Neuronal stem cell (in vitro differentiated cells): Measurements from ENCODE around the gene KNSTRN.
A peak's percentile ranks its signal among the peaks of the same experiment; 100 is the strongest.

Experiments used
- DNase-seq: peaks from one replicate; pipeline ENCODE4 v3.0.0-alpha.2; 2013; ENCODE audit warnings: low spot score
- H2AFZ ChIP-seq: one replicate; pipeline ENCODE4 v1.6.1; 2013; ENCODE audit warnings: mild to moderate bottlenecking, low read length, inconsistent platforms
- H2AK5ac ChIP-seq: 2 replicates; pipeline ENCODE4 v1.6.1; 2013; ENCODE audit warnings: low read depth, mild to moderate bottlenecking, inconsistent platforms, low read length, moderate library complexity, mixed read lengths
- H2BK120ac ChIP-seq: 2 replicates; pipeline ENCODE4 v1.6.1; 2013; ENCODE audit warnings: low read depth, mild to moderate bottlenecking, inconsistent platforms, low read length, moderate library complexity, mixed read lengths
- H2BK12ac ChIP-seq: one replicate; pipeline ENCODE4 v1.6.1; 2013; ENCODE audit warnings: low read length, inconsistent platforms
- H2BK15ac ChIP-seq: 2 replicates; pipeline ENCODE4 v1.6.1; 2013; ENCODE audit warnings: mild to moderate bottlenecking, low read length, inconsistent platforms, mixed read lengths
- H2BK5ac ChIP-seq: one replicate; pipeline ENCODE4 v1.6.1; 2013; ENCODE audit warnings: inconsistent platforms, mild to moderate bottlenecking, low read length, moderate library complexity
- H3K14ac ChIP-seq: one replicate; pipeline ENCODE4 v1.6.1; 2013; ENCODE audit warnings: low read length, inconsistent platforms
- H3K18ac ChIP-seq: 2 replicates; pipeline ENCODE4 v1.6.1; 2013; ENCODE audit warnings: low read length, inconsistent platforms
- H3K23ac ChIP-seq: 2 replicates; pipeline ENCODE4 v1.6.1; 2013; ENCODE audit warnings: low read depth, mild to moderate bottlenecking, mixed read lengths, low read length, inconsistent platforms; ENCODE audit not compliant: poor library complexity
- H3K27ac ChIP-seq: replicated peaks from 3 replicates; pipeline ENCODE4 v1.5.1; 2013; ENCODE audit warnings: low read length, inconsistent platforms
- H3K27me3 ChIP-seq, 3 experiments: 2 replicates each; pipeline ENCODE4 v1.6.1; 2013; ENCODE audit warnings: low read length in 3 of 3, mild to moderate bottlenecking in 2 of 3, inconsistent platforms in 1 of 3, low read depth in 1 of 3, mixed read lengths in 1 of 3, moderate library complexity in 1 of 3; ENCODE audit not compliant: control insufficient read depth in 3 of 3, insufficient read depth in 3 of 3
- H3K36me3 ChIP-seq, 2 donors: replicated peaks in 1 of 2; 2 replicates each; pipeline ENCODE4 v1.6.1; 2013; ENCODE audit warnings: low read length in 2 of 2; ENCODE audit not compliant: control insufficient read depth in 2 of 2, insufficient read depth in 2 of 2
- H3K4ac ChIP-seq: 2 replicates; pipeline ENCODE4 v1.6.1; 2013; ENCODE audit warnings: inconsistent platforms, mild to moderate bottlenecking, low read length, moderate library complexity
- H3K4me1 ChIP-seq, 2 donors: 1 replicate in 1 of 2; 2 replicates in 1 of 2; pipeline ENCODE4 v1.6.1; 2013; ENCODE audit warnings: low read length in 2 of 2, low read depth in 1 of 2; ENCODE audit not compliant: control insufficient read depth in 2 of 2, insufficient read depth in 1 of 2
- H3K4me2 ChIP-seq: one replicate; pipeline ENCODE4 v1.6.1; 2013; ENCODE audit warnings: mild to moderate bottlenecking, low read length, inconsistent platforms; ENCODE audit not compliant: insufficient read depth, poor library complexity, severe bottlenecking
- H3K4me3 ChIP-seq, 2 donors: 2 replicates each; pipeline ENCODE4 v1.5.1; 2013; ENCODE audit warnings: low read length in 2 of 2, mild to moderate bottlenecking in 2 of 2, inconsistent platforms in 1 of 2, moderate library complexity in 1 of 2
- H3K79me1 ChIP-seq: one replicate; pipeline ENCODE4 v1.6.1; 2013; ENCODE audit warnings: low read depth, mild to moderate bottlenecking, inconsistent platforms, low read length, moderate library complexity
- H3K9ac ChIP-seq: one replicate; pipeline ENCODE4 v1.6.1; 2013; ENCODE audit warnings: mild to moderate bottlenecking, low read depth, low read length, inconsistent platforms; ENCODE audit not compliant: poor library complexity
- H3K9me3 ChIP-seq, 2 donors: replicated peaks in 1 of 2; 2 replicates each; pipeline versions ENCODE3 to v1.6.1; 2013; ENCODE audit warnings: low read length in 2 of 2, mild to moderate bottlenecking in 2 of 2, inconsistent platforms in 1 of 2, low read depth in 1 of 2, mixed read lengths in 1 of 2, moderate library complexity in 1 of 2; ENCODE audit not compliant: control insufficient read depth in 2 of 2, insufficient read depth in 1 of 2
- H4K8ac ChIP-seq: one replicate; pipeline ENCODE4 v1.6.1; 2013; ENCODE audit warnings: low read depth, mild to moderate bottlenecking, inconsistent platforms, low read length, moderate library complexity
- H4K91ac ChIP-seq: one replicate; pipeline ENCODE4 v1.6.1; 2013; ENCODE audit warnings: low read length, low read depth, mild to moderate bottlenecking, inconsistent platforms; ENCODE audit not compliant: poor library complexity
- WGBS, 2 donors: extraction: QIAGEN DNeasy Blood & Tissue Kit; methylation state at CpG; one replicate each; pipeline ENCODE4 v1.1.7; 2013; ENCODE audit warnings: missing lambda C conversion rate in 2 of 2, mixed read lengths in 1 of 2; ENCODE audit not compliant: insufficient read length in 2 of 2, insufficient replicate concordance in 1 of 2; ENCODE audit errors: extremely low coverage in 2 of 2; 5-methylcytosine and 5-hydroxymethylcytosine counted together

The KNSTRN gene

GRCh38 chr15:40346579-40347558 lies 35.7 kb upstream of the KNSTRN start:
- Histone ChIP-seq H2BK5ac (peak overlapping the region; percentile 7), H2BK15ac (no peak overlapping the region), H3K79me1 (no peaks in the 10 kb centered on the region), H3K36me3 (no peaks in the 10 kb centered on the region), H3K4me2 (no peak overlapping the region), H3K9me3 (no peaks in the 10 kb centered on the region), H3K18ac (no peak overlapping the region), H3K9ac (peak overlapping the region; percentile 25), H4K91ac (no peak overlapping the region), H2AFZ (no peak overlapping the region), H3K14ac (no peak overlapping the region), H3K27me3 (peaks cover 0 to 54% (median 0%) of the 10 kb centered on the region in 3 experiments), H3K27ac (no peak overlapping the region), H2BK120ac (no peak overlapping the region), H3K4me3 (no peak overlapping the region), H4K8ac (no peak overlapping the region), H3K4ac (no peak overlapping the region), H2BK12ac (no peak overlapping the region), H2AK5ac (no peak overlapping the region), H3K4me1 (no peaks in the 10 kb centered on the region), H3K23ac (no peak overlapping the region)
- no peak for DNase-seq
- WGBS, 2 donors = no CpG with 5 or more reads among the region's 15 CpGs

DNA sequence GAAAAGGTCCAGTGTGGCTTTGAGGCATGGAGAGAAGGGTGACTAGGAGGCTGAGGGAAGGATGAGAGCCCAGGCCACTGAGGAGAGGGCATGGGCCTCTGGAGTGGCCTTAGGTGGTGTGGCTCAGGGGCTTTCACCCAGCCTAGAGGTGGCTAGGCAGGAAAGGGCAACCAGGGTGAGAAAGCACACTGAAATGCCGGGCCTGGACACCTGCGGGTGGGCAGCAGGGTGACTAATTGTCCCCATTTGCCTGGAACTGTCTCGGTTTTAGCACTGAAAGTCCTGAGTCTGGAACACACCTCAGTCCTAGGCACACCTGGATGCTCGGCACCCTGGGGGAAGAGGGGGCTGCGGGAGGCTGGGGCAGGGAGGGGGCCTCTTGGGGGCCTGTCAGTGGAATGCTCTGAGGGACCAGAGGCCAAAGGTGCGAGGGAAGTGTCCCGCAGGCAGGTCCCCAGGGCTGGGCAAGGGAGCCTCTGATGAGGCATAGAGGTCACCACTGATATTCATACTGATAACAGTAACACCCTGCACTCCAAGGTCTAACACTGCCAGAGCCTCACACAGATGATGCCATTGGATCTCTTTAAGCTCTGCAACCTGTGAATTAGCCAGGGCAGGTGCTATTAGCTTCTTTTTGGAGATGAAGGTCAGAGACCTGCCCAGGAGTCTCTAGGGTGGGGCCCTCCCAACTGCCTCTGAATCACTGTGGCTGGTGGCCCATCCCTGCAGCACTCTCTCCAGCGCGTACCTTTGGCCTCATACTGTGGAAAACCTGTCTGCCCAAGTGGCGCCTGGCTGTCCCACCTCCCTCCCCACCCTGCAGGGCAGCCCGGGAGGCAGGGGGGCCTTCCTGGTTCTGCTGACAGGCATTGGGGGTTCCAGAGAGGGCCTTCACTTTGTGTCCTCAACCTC lies 34.7 kb upstream of the KNSTRN start:
- H3K36me3 ChIP-seq = no peaks in the 10 kb centered on the region
- no peak overlapping the region for H3K9ac ChIP-seq

GRCh38 chr15:40348474-40348870 lies 34.0 kb upstream of the KNSTRN start:
- H3K4me2 ChIP-seq = no peak overlapping the region
- no peak overlapping the region for H2BK12ac ChIP-seq
- H2BK5ac ChIP-seq = no peak overlapping the region
- no peak overlapping the region for H2AFZ ChIP-seq
- H3K14ac ChIP-seq = no peak overlapping the region
- no peaks in the 10 kb centered on the region for H3K36me3 ChIP-seq
- H2BK120ac ChIP-seq = peak overlapping the region; percentile 9
- no CpG with 5 or more reads among the region's 5 CpGs for WGBS, 2 donors
- no peak overlapping the region for H3K27ac ChIP-seq
- no peak overlapping the region for H3K4ac ChIP-seq
- H2AK5ac ChIP-seq = no peak overlapping the region
- H3K23ac ChIP-seq = peak overlapping the region; percentile 18
- no peak overlapping the region for H3K18ac ChIP-seq
- H3K9me3 ChIP-seq = no peaks in the 10 kb centered on the region
- peaks cover 0 to 69% (median 0%) of the 10 kb centered on the region in 3 experiments for H3K27me3 ChIP-seq
- no peak overlapping the region for H4K8ac ChIP-seq
- H3K9ac ChIP-seq = no peak overlapping the region
- H3K4me3 ChIP-seq = no peak overlapping the region
- no peaks in the 10 kb centered on the region for H3K4me1 ChIP-seq
- H3K79me1 ChIP-seq = no peaks in the 10 kb centered on the region
- peak overlapping the region; percentile 59 for H4K91ac ChIP-seq
- peak overlapping the region; percentile 39 for H2BK15ac ChIP-seq
- no peak for DNase-seq

More for the DNA sequence above, 34.7 kb upstream of the KNSTRN start:
- no peaks in the 10 kb centered on the region for H3K79me1 ChIP-seq
- H3K4me3 ChIP-seq = no peak overlapping the region
- no peak overlapping the region for H2BK5ac ChIP-seq
- no peak overlapping the region for H2BK12ac ChIP-seq
- no peaks in the 10 kb centered on the region for H3K4me1 ChIP-seq
- no peak for DNase-seq
- no peak overlapping the region for H2AK5ac ChIP-seq
- H3K18ac ChIP-seq = no peak overlapping the region
- no peak overlapping the region for H3K4ac ChIP-seq
- H3K27me3 ChIP-seq = peaks cover 0 to 62% (median 0%) of the 10 kb centered on the region in 3 experiments
- no peaks in the 10 kb centered on the region for H3K9me3 ChIP-seq
- no CpG with 5 or more reads among the region's 11 CpGs for WGBS, 2 donors
- H3K23ac ChIP-seq = no peak overlapping the region
- peak overlapping the region; percentile 39 for H2BK15ac ChIP-seq
- no peak overlapping the region for H4K8ac ChIP-seq
- H3K27ac ChIP-seq = no peak overlapping the region
- H2BK120ac ChIP-seq = no peak overlapping the region
- no peak overlapping the region for H3K4me2 ChIP-seq
- H4K91ac ChIP-seq = no peak overlapping the region
- H2AFZ ChIP-seq = no peak overlapping the region
- no peak overlapping the region for H3K14ac ChIP-seq
